Measurements from ENCODE around the gene CATSPER1.

- TF ChIP-seq CTCF (conservative IDR thresholded peaks at IDR 0.05; ENCODE audit: low read depth, low read length): no peak
- TF ChIP-seq EZH2 (IDR thresholded peaks at IDR 0.05; ENCODE audit: borderline replicate concordance, low read depth, low read length, poor library complexity, severe bottlenecking): no peak
Measured at GRCh38 chr11:66044757-66045156, 18.5 kb upstream of the CATSPER1 start.

Data from A673 (cell line).